GM12878 (cell line): Measurements from ENCODE around the gene TRPM5. TPM values are rescaled to one million over a fixed set of nuclear protein-coding genes. Genes with fewer than 3 reads are reported as not detected.

Experiments
- ATAC-seq: fragments of 200-7000 bp; cut with Tn5 transposase; 3 replicates; pipeline ENCODE4 v1.9.1; 2020; ENCODE audit warnings: mild to moderate bottlenecking, moderate library complexity
- BruUV-seq: library from RNA; stranded (reverse); fragments of 400-500 nt; replicated peaks from 2 replicates; lab custom pipeline; 2021; lab: Mats Ljungman, UMichigan
- CTCF ChIA-PET: fragments of 300-600 bp; sonication (Branson Sonifier 250); formaldehyde crosslinking; extraction: SDS; loops from one replicate; lab custom pipeline; 2021; ENCODE audit warnings: inconsistent platforms; lab: Yijun Ruan, JAX
- POLR2A ChIA-PET: fragments of 350-600 bp; formaldehyde crosslinking; extraction: SDS; loops from one replicate; lab custom pipeline; 2021; ENCODE audit warnings: inconsistent platforms; lab: Charles Lee
- RAD21 ChIA-PET: fragments of 300-600 bp; sonication (Branson Sonifier 250); formaldehyde crosslinking; loops from one replicate; lab custom pipeline; 2023; ENCODE audit warnings: antibody characterized with exemption; ENCODE audit not compliant: unreplicated experiment; lab: Charles Lee
- SMC1A ChIA-PET: fragments of 300-600 bp; sonication (Branson Sonifier 250); formaldehyde crosslinking; loops from one replicate; lab custom pipeline; 2023; ENCODE audit not compliant: unreplicated experiment, uncharacterized antibody; lab: Charles Lee
- DNase-seq: peaks from one replicate; pipeline ENCODE4 v3.0.0-alpha.2; 2011; ENCODE audit warnings: low read depth, low spot score
- FAIRE-seq: peaks from 3 replicates; lab custom pipeline; 2011; peaks lifted over from hg19 to GRCh38; lab: Jason Lieb, UNC
- H2AFZ ChIP-seq: 2 replicates; pipeline ENCODE4 v1.6.0; 2011; ENCODE audit warnings: low read depth, low read length, control low read depth; ENCODE audit not compliant: control insufficient read depth
- H3K27ac ChIP-seq: 2 replicates; pipeline ENCODE4 v1.5.1; 2011; ENCODE audit warnings: control low read depth; ENCODE audit not compliant: control insufficient read depth, insufficient read depth
- H3K27me3 ChIP-seq, 2 experiments: replicated peaks in 1 of 2; 2 replicates each; pipeline versions ENCODE4 v1.6.0 to v1.6.1; 2011; ENCODE audit warnings: low read length in 1 of 2; ENCODE audit not compliant: control insufficient read depth in 2 of 2, insufficient read depth in 2 of 2
- H3K36me3 ChIP-seq, 2 experiments: 2 replicates each; pipeline ENCODE4 v1.5.1; 2011; ENCODE audit warnings: low read length in 1 of 2; ENCODE audit not compliant: control insufficient read depth in 2 of 2, insufficient read depth in 2 of 2
- H3K4me1 ChIP-seq: 2 replicates; pipeline ENCODE4 v1.6.1; 2011; ENCODE audit warnings: mild to moderate bottlenecking, low read length, moderate library complexity, mixed read lengths; ENCODE audit not compliant: control insufficient read depth, insufficient read depth
- H3K4me2 ChIP-seq: 2 replicates; pipeline ENCODE4 v1.6.0; 2011; ENCODE audit warnings: control low read depth; ENCODE audit not compliant: control insufficient read depth, insufficient read depth
- H3K4me3 ChIP-seq: fragments of 200-600 bp; sonication (generic); 2 replicates; pipeline ENCODE4 v1.5.1; 2016
- H3K79me2 ChIP-seq: 2 replicates; pipeline ENCODE4 v1.6.0; 2011; ENCODE audit warnings: low read length; ENCODE audit not compliant: control insufficient read depth, insufficient read depth
- H3K9ac ChIP-seq: 2 replicates; pipeline ENCODE4 v1.8.0; 2011; ENCODE audit warnings: low read length, control low read depth, mixed read lengths; ENCODE audit not compliant: control insufficient read depth, insufficient read depth
- H3K9me3 ChIP-seq: replicated peaks from 3 replicates; pipeline ENCODE4 v1.5.1; 2011; ENCODE audit warnings: mild to moderate bottlenecking, low read length; ENCODE audit not compliant: control insufficient read depth, insufficient read depth
- H4K20me1 ChIP-seq: 2 replicates; pipeline ENCODE4 v1.6.0; 2011; ENCODE audit not compliant: control insufficient read depth, insufficient read depth
- BCLAF1 ChIP-seq: fragments of 450-650 bp; IDR thresholded peaks from 2 replicates; pipeline ENCODE4 v1.6.1; 2017; ENCODE audit warnings: antibody characterized with exemption, mild to moderate bottlenecking, moderate library complexity
- BRCA1 ChIP-seq: IDR thresholded peaks from 2 replicates; pipeline ENCODE4 v1.6.1; 2011; ENCODE audit warnings: low read depth, low read length, improper control_type of control experiment
- FOXK2 ChIP-seq: fragments of 450-650 bp; IDR thresholded peaks from 2 replicates; pipeline ENCODE4 v1.6.1; 2017; ENCODE audit warnings: mild to moderate bottlenecking, moderate library complexity
- IRF3 ChIP-seq: fragments of 450-650 bp; IDR thresholded peaks from 2 replicates; pipeline ENCODE4 v1.6.1; 2014; ENCODE audit warnings: mild to moderate bottlenecking
- LARP7 ChIP-seq: fragments of 450-650 bp; IDR thresholded peaks from 2 replicates; pipeline ENCODE4 v1.6.1; 2017; ENCODE audit warnings: mild to moderate bottlenecking
- MLLT1 ChIP-seq: fragments of 450-650 bp; IDR thresholded peaks from 2 replicates; pipeline ENCODE4 v1.6.1; 2016; ENCODE audit warnings: mild to moderate bottlenecking
- MTA2 ChIP-seq: fragments of 450-650 bp; IDR thresholded peaks from 2 replicates; pipeline ENCODE4 v1.6.1; 2016; ENCODE audit warnings: low read depth, mild to moderate bottlenecking, moderate library complexity
- SIN3A ChIP-seq: IDR thresholded peaks from 2 replicates; pipeline ENCODE4 v1.6.1; 2012; ENCODE audit warnings: low read depth, low read length, improper control_type of control experiment
- SMARCA5 ChIP-seq: fragments of 450-650 bp; IDR thresholded peaks from 2 replicates; pipeline ENCODE4 v1.6.1; 2017; ENCODE audit warnings: mild to moderate bottlenecking
- STAT3 ChIP-seq: IDR thresholded peaks from 2 replicates; pipeline ENCODE4 v1.6.1; 2011; ENCODE audit warnings: low read depth, low read length, improper control_type of control experiment
- WGBS: methylation state at CpG from one replicate; pipeline ENCODE4 v1.1.6; 2016; ENCODE audit warnings: low lambda C conversion rate; ENCODE audit not compliant: insufficient replicate concordance, insufficient coverage; ENCODE audit errors: missing lambda C conversion rate; 5-methylcytosine and 5-hydroxymethylcytosine counted together
- in situ Hi-C: fragments of 300-500 bp; cut with MboI; formaldehyde crosslinking; loops from 9 replicates; pipeline ENCODE4 v1.14.3; 2018; ENCODE audit warnings: mixed read lengths
- intact Hi-C: fragments of 100-400 bp; cut with micrococcal nuclease; formaldehyde crosslinking; loops from one replicate; pipeline ENCODE4 v1.14.2; 2022; ENCODE audit not compliant: unreplicated experiment
- polyA plus RNA-seq, 11 experiments: library from polyadenylated mRNA; depleted of rRNA in 4 of 11; unstranded in 6 of 11; stranded (reverse) in 5 of 11; fragments of >200 nt; fragmentation: Nextera tagmentation in 4 of 11; fragmentation: Illumina TruSeq in 1 of 11; extraction: Ambion mirVana in 4 of 11; extraction: Trizol in 1 of 11; gene quantifications; 1 replicate in 1 of 11; 2 replicates in 10 of 11; pipeline versions ENCODE4 v1.2.1 to v1.2.3, GENCODE V29; 2011 to 2016; ENCODE audit warnings: inconsistent platforms in 2 of 11, missing spikeins in 2 of 11, low read depth in 1 of 11
- total RNA-seq, 4 experiments: library from RNA; depleted of rRNA in 3 of 4; stranded (reverse); fragments of >200 nt in 3 of 4; fragmentation: Illumina TruSeq in 1 of 4; extraction: Trizol in 1 of 4; gene quantifications; 2 replicates each; pipeline versions ENCODE4 v1.2.1 to v1.2.3, GENCODE V29; 2013 to 2021

Gene TRPM5
- total and polyA plus RNA-seq, 10 of the 15 experiments (the other 5 are each of a cell fraction or from before 2014, with no cell fraction given), result not detected

GRCh38 chr11:2417856-2418692 is 26.2 kb downstream of the TRPM5 start:
- H3K36me3 ChIP-seq, result no peaks in the 10 kb centered on the region
- POLR2A ChIA-PET, result no interaction called here
- H3K79me2 ChIP-seq, result no peaks in the 10 kb centered on the region
- H3K9me3 ChIP-seq, result no peaks in the 10 kb centered on the region
- TF ChIP-seq LARP7, result no peak
- no peak for TF ChIP-seq FOXK2
- TF ChIP-seq STAT3, result no peak
- no peak for TF ChIP-seq BRCA1
- H3K4me1 ChIP-seq, result no peaks in the 10 kb centered on the region
- ATAC-seq (no peak), FAIRE-seq (no peak), DNase-seq (no peak)
- no TSS peak for BruUV-seq
- 38% methylated on average over 30 of the region's 30 CpGs for WGBS
- no peak overlapping the region for H2AFZ ChIP-seq
- in situ Hi-C loops (loop anchor here (5.0 kb wide), 2 partner anchors 106 to 216 kb away; no protein-coding TSS in a partner anchor), intact Hi-C loops (no loop called here)
- no peak overlapping the region for H3K9ac ChIP-seq
- SMC1A ChIA-PET, result interaction anchor here (1.0 to 3.4 kb wide), 2 partner anchors 112 to 117 kb away, joined by 3 to 60 read pairs; no protein-coding TSS in a partner anchor
- CTCF ChIA-PET, result interaction anchor here (9.5 kb wide), 1 partner anchor 116 kb away, joined by 271 read pairs; the partner anchor contains the start of genes C11orf21 and TSPAN32
- no peaks in the 10 kb centered on the region for H3K27me3 ChIP-seq
- no peak overlapping the region for H3K4me2 ChIP-seq
- H3K27ac ChIP-seq, result no peak overlapping the region
- no peaks in the 10 kb centered on the region for H4K20me1 ChIP-seq
- no peak overlapping the region for H3K4me3 ChIP-seq
- RAD21 ChIA-PET, result interaction anchor here (1.0 to 7.3 kb wide), 2 partner anchors 109 to 114 kb away, joined by 3 to 187 read pairs; partner anchors contain the start of genes C11orf21 and TSPAN32

- Histone ChIP-seq H3K36me3 (no peaks in the 10 kb centered on the region), H3K27ac (no peak overlapping the region), H4K20me1 (no peaks in the 10 kb centered on the region), H3K4me2 (no peak overlapping the region), H2AFZ (no peak overlapping the region), H3K27me3 (no peaks in the 10 kb centered on the region), H3K9ac (no peak overlapping the region), H3K4me1 (no peaks in the 10 kb centered on the region), H3K79me2 (no peaks in the 10 kb centered on the region), H3K4me3 (no peak overlapping the region), H3K9me3 (no peaks in the 10 kb centered on the region)
- POLR2A ChIA-PET, result no interaction called here
- in situ Hi-C loops, result loop anchor here (5.0 kb wide), 2 partner anchors 104 to 214 kb away; no protein-coding TSS in a partner anchor
- FAIRE-seq (no peak), DNase-seq (no peak), ATAC-seq (no peak)
- SMC1A ChIA-PET, result interaction anchor here (1.0 kb wide), 1 partner anchor 116 kb away, joined by 3 read pairs; no protein-coding TSS in a partner anchor
- RAD21 ChIA-PET, result interaction anchor here (7.3 kb wide), 1 partner anchor 113 kb away, joined by 187 read pairs; the partner anchor contains the start of genes C11orf21 and TSPAN32
- CTCF ChIA-PET, result interaction anchor here (9.5 kb wide), 1 partner anchor 114 kb away, joined by 271 read pairs; the partner anchor contains the start of genes C11orf21 and TSPAN32
- intact Hi-C loops, result no loop called here
- BruUV-seq, result no TSS peak
- 67% methylated on average over 18 of the region's 18 CpGs for WGBS
- TF ChIP-seq SIN3A (no peak), IRF3 (no peak), BCLAF1 (no peak), SMARCA5 (no peak), MTA2 (no peak), MLLT1 (no peak)
These were observed 27.5 kb downstream of the TRPM5 start for GRCh38 chr11:2416765-2417164.
